K562 (cell line): ENCODE measurements around the gene POP5. TPM values are rescaled to one million over a fixed set of nuclear protein-coding genes. Genes with fewer than 3 reads are reported as not detected.
A peak's percentile ranks its signal among the peaks of the same experiment; 100 is the strongest.

ENCODE experiments used
- BRD4 ChIP-seq: fragments of 200-600 bp; sonication (generic); IDR thresholded peaks from 2 replicates; pipeline ENCODE4 v1.6.1; 2017; ENCODE audit warnings: inconsistent platforms
- DMBX1 ChIP-seq: fragments of 250-450 bp; sonication (Bioruptor Pico); IDR thresholded peaks from 2 replicates; pipeline ENCODE4 v1.8.0; 2022; ENCODE audit warnings: inconsistent platforms, mild to moderate bottlenecking, moderate library complexity, borderline replicate concordance
- HDAC1 ChIP-seq, 2 experiments: fragments of 450-650 bp; IDR thresholded peaks; 2 replicates each; pipeline ENCODE4 v1.6.1; 2016 to 2017; ENCODE audit warnings: inconsistent platforms in 1 of 2, mild to moderate bottlenecking in 1 of 2, moderate library complexity in 1 of 2
- IFI16 ChIP-seq: fragments of 250-450 bp; sonication (Bioruptor Pico); IDR thresholded peaks from 2 replicates; pipeline ENCODE4 v2.1.2; 2022; ENCODE audit warnings: mild to moderate bottlenecking, inconsistent platforms
- IRF2 ChIP-seq: sonication (generic); formaldehyde crosslinking; IDR thresholded peaks from 2 replicates; pipeline ENCODE4 v1.8.1; 2022; ENCODE audit warnings: mild to moderate bottlenecking, missing genetic modification reagents
- NR4A1 ChIP-seq, 2 experiments: fragments of 250-450 bp in 1 of 2; fragments of 450-650 bp in 1 of 2; sonication (Bioruptor Pico) in 1 of 2; IDR thresholded peaks; 2 replicates each; pipeline versions ENCODE4 v1.4.0 to v1.6.1; 2016 to 2020; ENCODE audit warnings: mild to moderate bottlenecking in 2 of 2, missing compliant biosample characterization in 1 of 2, missing genetic modification characterization in 1 of 2, moderate library complexity in 1 of 2
- RBM25 ChIP-seq: fragments of 200-400 bp; formaldehyde crosslinking; IDR thresholded peaks from 2 replicates; pipeline ENCODE4 v1.6.1; 2018; ENCODE audit warnings: low read length, low read depth, moderate library complexity; ENCODE audit not compliant: severe bottlenecking
- RBM34 ChIP-seq: fragments of 200-400 bp; formaldehyde crosslinking; IDR thresholded peaks from 2 replicates; pipeline ENCODE4 v1.6.1; 2018; ENCODE audit warnings: low read length, borderline replicate concordance; ENCODE audit not compliant: insufficient read depth
- SIN3B ChIP-seq: fragments of 450-650 bp; IDR thresholded peaks from 2 replicates; pipeline ENCODE4 v1.6.1; 2017; ENCODE audit warnings: low read depth, mild to moderate bottlenecking, moderate library complexity
- ZNF239 ChIP-seq: fragments of 250-450 bp; sonication (Bioruptor Pico); IDR thresholded peaks from 2 replicates; pipeline ENCODE4 v1.4.0; 2020; ENCODE audit warnings: mild to moderate bottlenecking
- ZNF507 ChIP-seq: conservative IDR thresholded peaks from 2 replicates; pipeline ENCODE4 v1.6.1; 2017; ENCODE audit warnings: missing genetic modification characterization, missing compliant biosample characterization
- polyA plus RNA-seq, 8 experiments: library from polyadenylated mRNA; depleted of rRNA in 4 of 8; stranded (reverse) in 5 of 8; unstranded in 3 of 8; fragments of >200 nt; fragmentation: Nextera tagmentation in 2 of 8; fragmentation: Illumina TruSeq in 1 of 8; extraction: Ambion mirVana in 2 of 8; extraction: Trizol in 1 of 8; gene quantifications; 2 replicates each; pipeline versions ENCODE4 v1.2.1 to v1.2.3, GENCODE V29; 2011 to 2014; ENCODE audit warnings: inconsistent platforms in 1 of 8, missing spikeins in 1 of 8
- total RNA-seq, 7 experiments: library from RNA; depleted of rRNA in 6 of 7; stranded (reverse); fragments of >200 nt in 6 of 7; fragmentation: Illumina TruSeq in 2 of 7; extraction: Trizol in 2 of 7; gene quantifications; 2 replicates each; pipeline versions ENCODE4 v1.2.1 to v1.2.3, GENCODE V29; 2011 to 2021; ENCODE audit warnings: low replicate concordance in 1 of 7
- TF ChIP-seq, protein P1 (sequence below): fragments of 200-600 bp; sonication (generic); IDR thresholded peaks from one replicate; pipeline ENCODE4 v1.6.1; 2012; ENCODE audit warnings: mild to moderate bottlenecking, low read depth, low read length, inconsistent platforms
- TF ChIP-seq, protein P2 (sequence below): fragments of 250-450 bp; sonication (Bioruptor Pico); IDR thresholded peaks from 2 replicates; pipeline ENCODE4 v1.5.0; 2021; ENCODE audit warnings: mild to moderate bottlenecking, moderate library complexity

The POP5 gene
- total and polyA plus RNA-seq, 9 of the 15 experiments (the other 6 are each of a cell fraction or from before 2014, with no cell fraction given), result 57.5 to 253 (median 73.8) TPM

DNA sequence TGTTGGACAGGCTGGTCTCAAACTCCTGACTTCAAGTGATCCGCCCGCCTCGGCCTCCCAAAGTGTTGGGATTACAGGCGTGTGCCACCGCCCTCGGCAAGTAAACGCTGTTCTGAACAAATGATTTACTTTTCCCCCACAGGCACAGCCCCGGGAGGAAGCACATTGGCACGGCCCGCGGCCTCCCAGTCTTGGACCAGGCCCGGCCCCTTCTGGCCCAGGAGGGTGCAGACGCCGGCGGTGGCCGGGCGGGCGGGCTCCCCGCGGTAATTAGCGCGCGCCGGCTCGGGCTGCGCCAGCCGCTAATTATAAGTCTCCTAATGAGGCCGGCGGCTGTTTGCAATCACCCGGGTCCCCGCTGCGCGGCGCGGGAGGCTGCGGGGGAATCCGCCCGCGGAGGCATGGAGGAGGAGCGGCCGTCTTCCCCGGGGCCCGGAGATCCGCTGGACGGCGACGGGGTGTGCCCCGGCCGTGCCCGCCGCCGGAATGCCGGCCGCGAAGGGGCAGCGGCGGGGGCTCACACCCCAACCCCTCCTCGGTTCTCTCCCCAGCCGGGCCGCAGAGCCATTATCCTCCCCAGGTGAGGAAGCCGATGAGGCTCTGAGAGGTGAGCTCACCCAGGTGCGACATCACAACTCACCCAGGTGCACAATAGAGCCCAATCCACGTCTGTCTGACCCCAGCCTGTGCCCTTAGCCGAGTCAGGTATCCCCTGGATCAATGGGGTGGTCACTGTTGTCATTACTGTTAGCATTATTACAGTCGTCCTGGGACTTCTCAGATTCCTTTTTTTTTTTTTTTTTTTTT is 3.3 kb upstream of the POP5 start (continued):
- TF ChIP-seq, protein P1, sequence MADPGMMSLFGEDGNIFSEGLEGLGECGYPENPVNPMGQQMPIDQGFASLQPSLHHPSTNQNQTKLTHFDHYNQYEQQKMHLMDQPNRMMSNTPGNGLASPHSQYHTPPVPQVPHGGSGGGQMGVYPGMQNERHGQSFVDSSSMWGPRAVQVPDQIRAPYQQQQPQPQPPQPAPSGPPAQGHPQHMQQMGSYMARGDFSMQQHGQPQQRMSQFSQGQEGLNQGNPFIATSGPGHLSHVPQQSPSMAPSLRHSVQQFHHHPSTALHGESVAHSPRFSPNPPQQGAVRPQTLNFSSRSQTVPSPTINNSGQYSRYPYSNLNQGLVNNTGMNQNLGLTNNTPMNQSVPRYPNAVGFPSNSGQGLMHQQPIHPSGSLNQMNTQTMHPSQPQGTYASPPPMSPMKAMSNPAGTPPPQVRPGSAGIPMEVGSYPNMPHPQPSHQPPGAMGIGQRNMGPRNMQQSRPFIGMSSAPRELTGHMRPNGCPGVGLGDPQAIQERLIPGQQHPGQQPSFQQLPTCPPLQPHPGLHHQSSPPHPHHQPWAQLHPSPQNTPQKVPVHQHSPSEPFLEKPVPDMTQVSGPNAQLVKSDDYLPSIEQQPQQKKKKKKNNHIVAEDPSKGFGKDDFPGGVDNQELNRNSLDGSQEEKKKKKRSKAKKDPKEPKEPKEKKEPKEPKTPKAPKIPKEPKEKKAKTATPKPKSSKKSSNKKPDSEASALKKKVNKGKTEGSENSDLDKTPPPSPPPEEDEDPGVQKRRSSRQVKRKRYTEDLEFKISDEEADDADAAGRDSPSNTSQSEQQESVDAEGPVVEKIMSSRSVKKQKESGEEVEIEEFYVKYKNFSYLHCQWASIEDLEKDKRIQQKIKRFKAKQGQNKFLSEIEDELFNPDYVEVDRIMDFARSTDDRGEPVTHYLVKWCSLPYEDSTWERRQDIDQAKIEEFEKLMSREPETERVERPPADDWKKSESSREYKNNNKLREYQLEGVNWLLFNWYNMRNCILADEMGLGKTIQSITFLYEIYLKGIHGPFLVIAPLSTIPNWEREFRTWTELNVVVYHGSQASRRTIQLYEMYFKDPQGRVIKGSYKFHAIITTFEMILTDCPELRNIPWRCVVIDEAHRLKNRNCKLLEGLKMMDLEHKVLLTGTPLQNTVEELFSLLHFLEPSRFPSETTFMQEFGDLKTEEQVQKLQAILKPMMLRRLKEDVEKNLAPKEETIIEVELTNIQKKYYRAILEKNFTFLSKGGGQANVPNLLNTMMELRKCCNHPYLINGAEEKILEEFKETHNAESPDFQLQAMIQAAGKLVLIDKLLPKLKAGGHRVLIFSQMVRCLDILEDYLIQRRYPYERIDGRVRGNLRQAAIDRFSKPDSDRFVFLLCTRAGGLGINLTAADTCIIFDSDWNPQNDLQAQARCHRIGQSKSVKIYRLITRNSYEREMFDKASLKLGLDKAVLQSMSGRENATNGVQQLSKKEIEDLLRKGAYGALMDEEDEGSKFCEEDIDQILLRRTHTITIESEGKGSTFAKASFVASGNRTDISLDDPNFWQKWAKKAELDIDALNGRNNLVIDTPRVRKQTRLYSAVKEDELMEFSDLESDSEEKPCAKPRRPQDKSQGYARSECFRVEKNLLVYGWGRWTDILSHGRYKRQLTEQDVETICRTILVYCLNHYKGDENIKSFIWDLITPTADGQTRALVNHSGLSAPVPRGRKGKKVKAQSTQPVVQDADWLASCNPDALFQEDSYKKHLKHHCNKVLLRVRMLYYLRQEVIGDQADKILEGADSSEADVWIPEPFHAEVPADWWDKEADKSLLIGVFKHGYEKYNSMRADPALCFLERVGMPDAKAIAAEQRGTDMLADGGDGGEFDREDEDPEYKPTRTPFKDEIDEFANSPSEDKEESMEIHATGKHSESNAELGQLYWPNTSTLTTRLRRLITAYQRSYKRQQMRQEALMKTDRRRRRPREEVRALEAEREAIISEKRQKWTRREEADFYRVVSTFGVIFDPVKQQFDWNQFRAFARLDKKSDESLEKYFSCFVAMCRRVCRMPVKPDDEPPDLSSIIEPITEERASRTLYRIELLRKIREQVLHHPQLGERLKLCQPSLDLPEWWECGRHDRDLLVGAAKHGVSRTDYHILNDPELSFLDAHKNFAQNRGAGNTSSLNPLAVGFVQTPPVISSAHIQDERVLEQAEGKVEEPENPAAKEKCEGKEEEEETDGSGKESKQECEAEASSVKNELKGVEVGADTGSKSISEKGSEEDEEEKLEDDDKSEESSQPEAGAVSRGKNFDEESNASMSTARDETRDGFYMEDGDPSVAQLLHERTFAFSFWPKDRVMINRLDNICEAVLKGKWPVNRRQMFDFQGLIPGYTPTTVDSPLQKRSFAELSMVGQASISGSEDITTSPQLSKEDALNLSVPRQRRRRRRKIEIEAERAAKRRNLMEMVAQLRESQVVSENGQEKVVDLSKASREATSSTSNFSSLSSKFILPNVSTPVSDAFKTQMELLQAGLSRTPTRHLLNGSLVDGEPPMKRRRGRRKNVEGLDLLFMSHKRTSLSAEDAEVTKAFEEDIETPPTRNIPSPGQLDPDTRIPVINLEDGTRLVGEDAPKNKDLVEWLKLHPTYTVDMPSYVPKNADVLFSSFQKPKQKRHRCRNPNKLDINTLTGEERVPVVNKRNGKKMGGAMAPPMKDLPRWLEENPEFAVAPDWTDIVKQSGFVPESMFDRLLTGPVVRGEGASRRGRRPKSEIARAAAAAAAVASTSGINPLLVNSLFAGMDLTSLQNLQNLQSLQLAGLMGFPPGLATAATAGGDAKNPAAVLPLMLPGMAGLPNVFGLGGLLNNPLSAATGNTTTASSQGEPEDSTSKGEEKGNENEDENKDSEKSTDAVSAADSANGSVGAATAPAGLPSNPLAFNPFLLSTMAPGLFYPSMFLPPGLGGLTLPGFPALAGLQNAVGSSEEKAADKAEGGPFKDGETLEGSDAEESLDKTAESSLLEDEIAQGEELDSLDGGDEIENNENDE, result no peak
- no peak for TF ChIP-seq NR4A1 (CRISPR knock-in tag; IDR thresholded peaks at IDR 0.05)
- no peak for TF ChIP-seq NR4A1 (tag; IDR thresholded peaks at IDR 0.05)
- TF ChIP-seq, protein P2, sequence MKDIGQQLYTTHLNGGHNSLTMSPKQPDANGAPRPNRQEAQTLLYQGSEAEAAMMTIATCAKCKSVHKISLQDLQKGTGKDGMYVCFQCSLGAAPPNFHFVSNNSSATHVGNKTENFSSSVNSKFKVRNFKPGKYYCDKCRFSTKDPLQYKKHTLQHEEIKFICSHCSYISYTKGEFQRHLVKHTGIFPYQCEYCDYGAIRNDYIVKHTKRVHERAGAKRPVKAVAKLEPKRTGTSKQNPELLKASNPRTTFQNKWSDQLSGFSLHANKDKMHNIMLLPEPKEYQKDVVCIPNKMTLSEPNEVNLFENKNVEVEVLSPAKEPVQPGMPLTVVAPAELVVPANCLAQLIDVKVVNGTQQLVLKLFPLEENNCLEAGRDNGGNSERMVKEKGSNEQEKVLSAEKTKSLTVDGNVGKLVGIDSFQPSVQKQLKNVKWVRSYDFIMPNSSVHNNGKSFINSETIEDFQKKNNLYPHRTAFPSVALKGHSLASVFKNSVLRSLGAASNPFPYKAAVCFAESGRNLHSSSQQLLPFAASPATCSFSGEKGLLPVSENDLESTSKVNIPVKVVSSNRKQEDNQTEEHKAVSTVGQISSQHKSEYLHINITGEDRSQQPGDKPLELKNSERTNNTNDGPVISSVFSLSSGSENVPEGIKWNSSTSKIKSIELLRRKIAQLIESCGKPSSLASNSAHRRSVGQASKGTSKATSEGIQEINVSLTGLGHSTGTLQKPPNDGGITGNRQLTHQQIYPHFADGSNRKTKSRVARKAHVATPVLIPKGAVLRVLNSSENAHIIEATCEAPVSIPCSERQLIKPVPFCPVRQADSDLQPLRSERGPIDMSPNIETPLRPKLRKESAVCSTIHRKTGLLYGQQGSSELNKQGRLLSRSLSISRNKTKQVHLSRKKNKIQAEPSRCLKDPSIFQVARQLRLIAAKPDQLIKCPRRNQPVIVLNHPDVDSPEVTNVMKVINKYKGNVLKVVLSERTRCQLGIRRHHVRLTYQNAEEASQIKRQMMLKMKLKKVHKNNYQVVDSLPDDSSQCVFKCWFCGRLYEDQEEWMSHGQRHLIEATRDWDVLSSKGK (CRISPR knock-in tag), result no peak
- no peak for TF ChIP-seq IFI16 (CRISPR knock-in tag)
- TF ChIP-seq BRD4, result no peak
- TF ChIP-seq SIN3B, result no peak
- TF ChIP-seq DMBX1, result no peak
- peak; percentile 35 for TF ChIP-seq RBM25
- no peak for TF ChIP-seq ZNF239
- no peak for TF ChIP-seq IRF2 (CRISPR knock-in tag)
- no peak for TF ChIP-seq RBM34
- TF ChIP-seq ZNF507, result no peak
- no peak for TF ChIP-seq HDAC1 (IDR thresholded peaks at IDR 0.05)
